ENCODE data around the gene POGK.

POGK gene

DNA sequence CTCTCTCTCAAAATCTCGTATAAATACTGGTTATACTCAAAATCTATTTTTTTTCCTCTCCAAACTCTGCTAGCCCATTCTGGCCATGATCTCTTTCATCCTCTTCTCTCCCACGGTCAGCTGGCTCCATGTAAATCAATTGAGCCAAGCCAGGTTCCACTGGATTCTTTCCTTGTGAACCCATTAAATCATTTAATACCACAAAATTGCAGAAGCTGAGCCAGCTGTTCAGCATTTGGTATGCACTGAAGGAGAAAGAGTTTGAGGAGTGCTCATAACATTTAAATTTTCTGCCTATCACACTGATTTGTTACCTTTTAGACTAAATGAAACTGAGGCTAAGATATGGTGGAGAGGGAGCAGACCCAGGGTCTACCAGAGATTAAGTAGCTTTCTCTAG is 65.9 kb downstream of the POGK start:
- DNase-seq, result no peak

DNA sequence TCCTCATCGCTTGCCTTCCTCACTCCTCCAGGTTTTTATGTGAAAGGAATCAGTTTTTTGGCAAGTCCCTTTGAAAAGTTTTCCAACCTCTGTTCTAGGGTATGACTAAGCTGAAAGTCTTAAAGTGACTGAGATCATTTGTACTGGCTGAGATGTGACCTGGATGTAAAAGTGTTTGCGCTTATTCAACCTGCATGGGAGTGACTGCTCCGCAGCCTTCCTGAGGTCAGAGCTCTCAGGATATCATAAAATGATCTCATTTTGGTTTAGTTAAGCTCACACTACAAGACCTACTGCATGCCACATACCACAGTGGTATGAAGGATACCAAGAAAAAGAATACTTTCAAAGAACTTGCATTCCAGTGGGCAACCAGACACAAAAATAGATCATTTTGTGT is 66.6 kb downstream of the POGK start:
- peak in 1 of 2 experiments; percentile 10 for DNase-seq

Data from activated CD4-positive, alpha-beta T cell treated with anti-CD3 and anti-CD28 coated beads, Interleukin-2, amount 50 U/mL, for 48 hours (primary cell).